ENCODE results near the gene ST7. TPM values are rescaled to one million over a fixed set of nuclear protein-coding genes. Genes with fewer than 3 reads are reported as not detected.

The ST7 gene
- total RNA-seq, 1 experiment from 2014 or later = 12.4 TPM

GRCh38 chr7:117238937-117239336 is 285.6 kb downstream of the ST7 start:
- ChIA-PET POLR2A (no interaction called here), CTCF (interaction anchor here (1.2 kb wide), 1 partner anchor 26 kb away, joined by 3 read pairs; no protein-coding TSS in a partner anchor)
- Mint-ChIP-seq H3K4me3 (no peak overlapping the region), H3K36me3 (no peaks in the 10 kb centered on the region), H3K27me3 (ENCODE audit: low read depth) (0 out of 2 replicates have a peak, but pooled peaks cover 2% of the 10 kb centered on the region), H3K9me3 (peaks cover 7% of the 10 kb centered on the region; the same call in 1 of the 2 replicates), H3K4me1 (no peaks in the 10 kb centered on the region), H3K27ac (no peak overlapping the region)
- TF ChIP-seq GABPB1 (CRISPR knock-in tag; IDR thresholded peaks at IDR 0.05) (no peak), ZNF317 (CRISPR knock-in tag; IDR thresholded peaks at IDR 0.05; ENCODE audit: borderline replicate concordance, low read depth) (no peak), TEAD1 (CRISPR knock-in tag; IDR thresholded peaks at IDR 0.05) (no peak), ZBTB21 (CRISPR knock-in tag; IDR thresholded peaks at IDR 0.05; ENCODE audit: borderline replicate concordance) (no peak), ELF4 (CRISPR knock-in tag; IDR thresholded peaks at IDR 0.05; ENCODE audit: low read depth) (no peak), ZMAT4 (CRISPR knock-in tag; IDR thresholded peaks at IDR 0.05) (no peak), SMAD4 (CRISPR knock-in tag; IDR thresholded peaks at IDR 0.05) (no peak), RELA (CRISPR knock-in tag; IDR thresholded peaks at IDR 0.05; ENCODE audit: borderline replicate concordance) (no peak), TEAD4 (CRISPR knock-in tag; IDR thresholded peaks at IDR 0.05) (no peak), ERG (CRISPR knock-in tag; IDR thresholded peaks at IDR 0.05) (no peak), STAT6 (CRISPR knock-in tag; conservative IDR thresholded peaks at IDR 0.05; ENCODE audit: low read depth) (no peak), PRRX2 (CRISPR knock-in tag; IDR thresholded peaks at IDR 0.05) (no peak), KAT7 (CRISPR knock-in tag; IDR thresholded peaks at IDR 0.05; ENCODE audit: borderline replicate concordance) (no peak), CDX4 (CRISPR knock-in tag; IDR thresholded peaks at IDR 0.05; ENCODE audit: borderline replicate concordance) (no peak), GTF2I (CRISPR knock-in tag; conservative IDR thresholded peaks at IDR 0.05) (no peak), ZNF281 (CRISPR knock-in tag; IDR thresholded peaks at IDR 0.05) (no peak)
- ATAC-seq (no peak), DNase-seq (ENCODE audit: low spot score) (no peak)

- TF ChIP-seq HMGA2 (CRISPR knock-in tag; IDR thresholded peaks at IDR 0.05) (no peak), E2F1 (CRISPR knock-in tag; IDR thresholded peaks at IDR 0.05) (no peak), E2F4 (CRISPR knock-in tag; IDR thresholded peaks at IDR 0.05; ENCODE audit: borderline replicate concordance, low read depth) (no peak), ATF1 (CRISPR knock-in tag; IDR thresholded peaks at IDR 0.05) (no peak), CDX4 (CRISPR knock-in tag; IDR thresholded peaks at IDR 0.05; ENCODE audit: borderline replicate concordance) (no peak), ZMAT4 (CRISPR knock-in tag; IDR thresholded peaks at IDR 0.05) (no peak), ATF3 (CRISPR knock-in tag; conservative IDR thresholded peaks at IDR 0.05) (no peak), ZNF121 (CRISPR knock-in tag; IDR thresholded peaks at IDR 0.05) (no peak)
- POLR2A ChIA-PET = no interaction called here
- Mint-ChIP-seq H3K4me1 (no peaks in the 10 kb centered on the region), H3K9me3 (peaks cover 17% of the 10 kb centered on the region), H3K4me3 (no peak overlapping the region), H3K27me3 (ENCODE audit: low read depth) (no peaks in the 10 kb centered on the region; the same call in 1 of the 2 replicates), H3K36me3 (peaks cover 7% of the 10 kb centered on the region; the same call in 1 of the 2 replicates), H3K27ac (no peak overlapping the region)
- ATAC-seq = no peak
- CTCF ChIA-PET = no interaction called here
- no peak for DNase-seq (ENCODE audit: low spot score)
Observed at GRCh38 chr7:117241088-117241487, 287.8 kb downstream of the ST7 start.

Data from WTC11 (cell line).